ENCODE data around the gene FAM240A.

Gene FAM240A

GRCh38 chr3:46628901-46629369, 16.6 kb downstream of the FAM240A start:
- TF ChIP-seq TCF12 (IDR thresholded peaks at IDR 0.05; ENCODE audit: low read depth) (no peak), YY1 (IDR thresholded peaks at IDR 0.05; ENCODE audit: low read depth) (no peak), EGR1 (IDR thresholded peaks at IDR 0.05) (no peak), TAF1 (IDR thresholded peaks at IDR 0.05; ENCODE audit: low read depth) (no peak), MAX (IDR thresholded peaks at IDR 0.05) (no peak), CEBPB (IDR thresholded peaks at IDR 0.05) (no peak), ZBTB7A (IDR thresholded peaks at IDR 0.05; ENCODE audit: low read depth) (no peak), TEAD4 (IDR thresholded peaks at IDR 0.05) (no peak), REST (IDR thresholded peaks at IDR 0.05; ENCODE audit: low read depth) (no peak), NFIC (IDR thresholded peaks at IDR 0.05) (no peak), EP300 (IDR thresholded peaks at IDR 0.05; ENCODE audit: borderline replicate concordance) (no peak), USF1 (IDR thresholded peaks at IDR 0.05) (no peak), FOXM1 (IDR thresholded peaks at IDR 0.05; ENCODE audit: borderline replicate concordance, low read depth) (no peak), RAD21 (IDR thresholded peaks at IDR 0.05; ENCODE audit: low read depth) (no peak), CREB1 (IDR thresholded peaks at IDR 0.05; ENCODE audit: low read depth) (no peak)

- TF ChIP-seq TCF12 (IDR thresholded peaks at IDR 0.05; ENCODE audit: low read depth) (peak; percentile 40; the same call in 1 of the 2 replicates), CEBPB (IDR thresholded peaks at IDR 0.05) (no peak), FOXM1 (IDR thresholded peaks at IDR 0.05; ENCODE audit: borderline replicate concordance, low read depth) (no peak), MAX (IDR thresholded peaks at IDR 0.05) (peak; percentile 85), ZBTB7A (IDR thresholded peaks at IDR 0.05; ENCODE audit: low read depth) (no peak), TEAD4 (IDR thresholded peaks at IDR 0.05) (no peak), NFIC (IDR thresholded peaks at IDR 0.05) (0 out of 2 replicates have a peak, but pooled peaks have one; percentile 4), RAD21 (IDR thresholded peaks at IDR 0.05; ENCODE audit: low read depth) (peak; percentile 80)
These were observed 17.5 kb downstream of the FAM240A start for GRCh38 chr3:46629551-46630517.

- TF ChIP-seq CEBPB (IDR thresholded peaks at IDR 0.05) (no peak), RAD21 (IDR thresholded peaks at IDR 0.05; ENCODE audit: low read depth) (no peak), ZBTB7A (IDR thresholded peaks at IDR 0.05; ENCODE audit: low read depth) (no peak), EP300 (IDR thresholded peaks at IDR 0.05; ENCODE audit: borderline replicate concordance) (no peak), TCF12 (IDR thresholded peaks at IDR 0.05; ENCODE audit: low read depth) (no peak), MAX (IDR thresholded peaks at IDR 0.05) (no peak), REST (IDR thresholded peaks at IDR 0.05; ENCODE audit: low read depth) (no peak), TEAD4 (IDR thresholded peaks at IDR 0.05) (no peak), CREB1 (IDR thresholded peaks at IDR 0.05; ENCODE audit: low read depth) (no peak), YY1 (IDR thresholded peaks at IDR 0.05; ENCODE audit: low read depth) (no peak), FOXM1 (IDR thresholded peaks at IDR 0.05; ENCODE audit: borderline replicate concordance, low read depth) (no peak), NFIC (IDR thresholded peaks at IDR 0.05) (no peak), USF1 (IDR thresholded peaks at IDR 0.05) (no peak), EGR1 (IDR thresholded peaks at IDR 0.05) (no peak), TAF1 (IDR thresholded peaks at IDR 0.05; ENCODE audit: low read depth) (no peak)
These were observed 20.5 kb downstream of the FAM240A start for GRCh38 chr3:46632792-46633191.

GRCh38 chr3:46634856-46635255, 22.5 kb downstream of the FAM240A start:
- TF ChIP-seq USF1 (IDR thresholded peaks at IDR 0.05) (no peak), EGR1 (IDR thresholded peaks at IDR 0.05) (no peak), REST (IDR thresholded peaks at IDR 0.05; ENCODE audit: low read depth) (no peak), TCF12 (IDR thresholded peaks at IDR 0.05; ENCODE audit: low read depth) (no peak), CEBPB (IDR thresholded peaks at IDR 0.05) (no peak), MAX (IDR thresholded peaks at IDR 0.05) (no peak), CREB1 (IDR thresholded peaks at IDR 0.05; ENCODE audit: low read depth) (no peak), TAF1 (IDR thresholded peaks at IDR 0.05; ENCODE audit: low read depth) (no peak), RAD21 (IDR thresholded peaks at IDR 0.05; ENCODE audit: low read depth) (no peak), EP300 (IDR thresholded peaks at IDR 0.05; ENCODE audit: borderline replicate concordance) (no peak), YY1 (IDR thresholded peaks at IDR 0.05; ENCODE audit: low read depth) (no peak)
